ENCODE measurements around the gene MAG. TPM values are rescaled to one million over a fixed set of nuclear protein-coding genes. Genes with fewer than 3 reads are reported as not detected.

Gene MAG
- total RNA-seq, 1 experiment from 2014 or later: not detected

DNA sequence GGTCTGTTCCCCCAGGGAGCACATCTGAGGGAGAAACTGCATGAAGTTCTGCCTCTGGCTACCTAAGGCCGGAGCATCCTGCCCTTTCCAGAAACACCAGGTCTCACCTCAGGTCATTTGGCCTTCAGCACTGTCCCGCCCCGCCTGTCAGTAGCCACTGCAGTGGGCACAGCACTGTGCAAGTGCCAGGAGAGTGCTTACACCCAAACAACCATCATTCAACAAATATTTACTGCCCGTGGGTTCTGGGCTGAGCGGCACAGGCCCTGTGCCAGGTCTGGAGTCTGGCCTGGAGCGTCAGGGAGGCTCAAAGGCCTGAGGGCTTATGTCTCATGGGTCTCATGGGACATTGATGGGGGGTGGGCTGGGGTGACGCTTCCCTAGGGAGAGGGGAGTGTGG, 20.4 kb upstream of the MAG start:
- Mint-ChIP-seq H3K4me3 (peak overlapping the region in 1 of 2 experiments; percentile 33; a peak in 2 of 5 replicates), H3K27ac (peak overlapping the region in 1 of 3 experiments; percentile 41; a peak in 2 of 7 replicates), H3K9me3 (no peaks in the 10 kb centered on the region), H3K27me3 (ENCODE audit: low read depth) (no peaks in the 10 kb centered on the region), H3K4me1 (peaks cover 2 to 8% of the 10 kb centered on the region in 2 experiments; a peak in 3 of 4 replicates), H3K36me3 (ENCODE audit: insufficient read depth in 1 of 3, low read depth in 3 of 3) (peaks cover 29 to 63% (median 63%) of the 10 kb centered on the region in 3 experiments)
- DNase-seq: no peak
- Histone ChIP-seq H4K8ac (replicated peaks; ENCODE audit: insufficient read length, low read depth, low read length) (no peak overlapping the region), H3K4me2 (ENCODE audit: insufficient read depth, insufficient read length, low read length) (no peak overlapping the region), H2BK15ac (ENCODE audit: low read depth, low read length) (no peak overlapping the region), H4K91ac (ENCODE audit: insufficient read length, low read depth, low read length) (no peak overlapping the region), H3K14ac (ENCODE audit: insufficient read depth, low read length) (no peak overlapping the region), H3K18ac (ENCODE audit: insufficient read length, low read depth, low read length) (no peak overlapping the region), H3K4ac (ENCODE audit: low read depth, low read length) (no peak overlapping the region), H2AK5ac (ENCODE audit: insufficient read length, low read length) (no peak overlapping the region), H3K23ac (ENCODE audit: insufficient read length, low read depth, low read length) (no peak overlapping the region), H3K79me2 (ENCODE audit: insufficient read depth, low read length) (no peaks in the 10 kb centered on the region), H4K5ac (ENCODE audit: insufficient read length, low read depth, low read length) (no peak overlapping the region), H3K27me3 (ENCODE audit: insufficient read depth, low read length) (no peaks in the 10 kb centered on the region), H2AFZ (ENCODE audit: low read length) (no peak overlapping the region), H2BK120ac (ENCODE audit: low read depth, low read length, poor library complexity, severe bottlenecking) (no peak overlapping the region), H3K79me1 (ENCODE audit: insufficient read depth, low read depth, low read length, poor library complexity, severe bottlenecking) (no peaks in the 10 kb centered on the region), H2BK5ac (ENCODE audit: insufficient read length, low read length) (no peak overlapping the region), H3K23me2 (ENCODE audit: insufficient read length, low read depth, low read length, poor library complexity, severe bottlenecking) (peaks cover 5% of the 10 kb centered on the region), H3K4me1 (ENCODE audit: insufficient read depth, low read length) (no peaks in the 10 kb centered on the region), H3T11ph (ENCODE audit: low read length) (no peak overlapping the region), H3K9me3 (ENCODE audit: control insufficient read depth, low read depth, low read length) (no peaks in the 10 kb centered on the region), H2BK20ac (ENCODE audit: low read depth, low read length, poor library complexity, severe bottlenecking) (no peak overlapping the region), H3K9ac (ENCODE audit: extremely low read depth, insufficient read length, low read length) (no peak overlapping the region), H3K27ac (ENCODE audit: insufficient read length, low read depth, low read length) (no peak overlapping the region), H3K56ac (ENCODE audit: insufficient read length, low read depth, low read length) (no peak overlapping the region), H4K20me1 (ENCODE audit: control insufficient read depth, insufficient read depth, insufficient read length) (no peaks in the 10 kb centered on the region), H2BK12ac (ENCODE audit: insufficient read length, low read depth, low read length) (no peak overlapping the region)
- TF ChIP-seq, protein P1, sequence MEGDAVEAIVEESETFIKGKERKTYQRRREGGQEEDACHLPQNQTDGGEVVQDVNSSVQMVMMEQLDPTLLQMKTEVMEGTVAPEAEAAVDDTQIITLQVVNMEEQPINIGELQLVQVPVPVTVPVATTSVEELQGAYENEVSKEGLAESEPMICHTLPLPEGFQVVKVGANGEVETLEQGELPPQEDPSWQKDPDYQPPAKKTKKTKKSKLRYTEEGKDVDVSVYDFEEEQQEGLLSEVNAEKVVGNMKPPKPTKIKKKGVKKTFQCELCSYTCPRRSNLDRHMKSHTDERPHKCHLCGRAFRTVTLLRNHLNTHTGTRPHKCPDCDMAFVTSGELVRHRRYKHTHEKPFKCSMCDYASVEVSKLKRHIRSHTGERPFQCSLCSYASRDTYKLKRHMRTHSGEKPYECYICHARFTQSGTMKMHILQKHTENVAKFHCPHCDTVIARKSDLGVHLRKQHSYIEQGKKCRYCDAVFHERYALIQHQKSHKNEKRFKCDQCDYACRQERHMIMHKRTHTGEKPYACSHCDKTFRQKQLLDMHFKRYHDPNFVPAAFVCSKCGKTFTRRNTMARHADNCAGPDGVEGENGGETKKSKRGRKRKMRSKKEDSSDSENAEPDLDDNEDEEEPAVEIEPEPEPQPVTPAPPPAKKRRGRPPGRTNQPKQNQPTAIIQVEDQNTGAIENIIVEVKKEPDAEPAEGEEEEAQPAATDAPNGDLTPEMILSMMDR (conservative IDR thresholded peaks at IDR 0.05): no peak
- no CpG with 5 or more reads among the region's 7 CpGs for WGBS (ENCODE audit: extremely low coverage, insufficient read length, low lambda C conversion rate)

Data from H9 (cell line).